ENCODE data around the gene PHF13. TPM values are rescaled to one million over a fixed set of nuclear protein-coding genes. Genes with fewer than 3 reads are reported as not detected.

PHF13 gene
- total RNA-seq, result 11.4 and 14.0 TPM in 2 replicates

DNA sequence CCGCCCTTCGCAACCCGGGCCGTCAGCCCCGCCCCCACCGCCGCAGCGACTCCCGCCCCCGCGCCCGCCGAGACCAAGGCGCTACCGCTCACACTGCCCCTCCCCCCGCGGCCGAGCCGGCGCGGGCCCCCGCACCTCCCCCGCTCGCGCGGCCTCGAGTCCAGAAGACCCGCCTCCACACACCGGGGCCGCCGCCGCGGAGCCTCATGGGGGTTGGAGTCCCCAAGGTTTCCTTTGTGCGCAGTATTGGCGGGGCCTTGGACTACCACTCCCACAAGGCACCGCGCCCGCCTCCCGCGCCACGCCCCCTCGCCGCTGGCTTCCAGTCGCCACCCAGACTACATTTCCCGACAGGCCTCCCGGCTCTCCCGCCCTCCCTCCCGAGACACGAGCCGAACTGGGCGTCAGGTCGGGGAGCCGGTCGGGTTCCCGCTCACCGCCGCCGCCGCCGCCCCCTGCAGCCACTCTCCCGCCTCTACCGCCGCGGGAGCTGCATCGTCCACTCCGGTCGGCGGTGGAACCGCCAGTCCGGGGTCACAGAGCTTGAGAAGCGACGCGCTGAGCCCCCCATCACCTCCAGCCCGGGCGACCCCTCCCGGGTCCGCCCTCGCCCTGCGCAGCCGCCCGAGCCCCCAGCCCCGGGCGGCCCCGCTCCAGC is at the start of gene PHF13:
Gene PHF13 (plus strand): TSS at position 371 of the 658 bp plus-strand sequence. CDS start 336 bp downstream, outside the sequence.

DNA sequence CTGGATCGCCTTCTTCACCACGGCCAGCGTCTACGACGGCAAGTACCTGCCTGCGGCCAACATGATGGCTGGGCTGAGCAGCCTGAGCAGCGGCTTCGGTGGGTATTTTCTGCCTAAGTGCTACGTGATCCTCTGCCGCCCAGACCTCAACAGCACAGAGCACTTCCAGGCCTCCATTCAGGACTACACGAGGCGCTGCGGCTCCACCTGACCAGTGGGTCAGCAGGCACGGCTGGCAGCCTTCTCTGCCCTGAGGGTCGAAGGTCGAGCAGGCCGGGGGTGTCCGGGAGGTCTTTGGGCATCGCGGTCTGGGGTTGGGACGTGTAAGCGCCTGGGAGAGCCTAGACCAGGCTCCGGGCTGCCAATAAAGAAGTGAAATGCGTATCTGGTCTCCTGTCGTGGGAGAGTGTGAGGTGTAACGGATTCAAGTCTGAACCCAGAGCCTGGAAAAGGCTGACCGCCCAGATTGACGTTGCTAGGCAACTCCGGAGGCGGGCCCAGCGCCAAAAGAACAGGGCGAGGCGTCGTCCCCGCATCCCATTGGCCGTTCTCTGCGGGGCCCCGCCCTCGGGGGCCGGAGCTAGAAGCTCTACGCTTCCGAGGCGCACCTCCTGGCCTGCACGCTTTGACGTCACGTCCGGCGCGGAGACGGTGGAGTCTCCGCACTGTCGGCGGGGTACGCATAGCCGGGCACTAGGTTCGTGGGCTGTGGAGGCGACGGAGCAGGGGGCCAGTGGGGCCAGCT is 34.0 kb upstream of the PHF13 start, which contains the start of gene ZBTB48:
Gene ZBTB48 (plus strand): TSS at position 621 of the 745 bp plus-strand sequence. CDS start 616 bp downstream, outside the sequence.

DNA sequence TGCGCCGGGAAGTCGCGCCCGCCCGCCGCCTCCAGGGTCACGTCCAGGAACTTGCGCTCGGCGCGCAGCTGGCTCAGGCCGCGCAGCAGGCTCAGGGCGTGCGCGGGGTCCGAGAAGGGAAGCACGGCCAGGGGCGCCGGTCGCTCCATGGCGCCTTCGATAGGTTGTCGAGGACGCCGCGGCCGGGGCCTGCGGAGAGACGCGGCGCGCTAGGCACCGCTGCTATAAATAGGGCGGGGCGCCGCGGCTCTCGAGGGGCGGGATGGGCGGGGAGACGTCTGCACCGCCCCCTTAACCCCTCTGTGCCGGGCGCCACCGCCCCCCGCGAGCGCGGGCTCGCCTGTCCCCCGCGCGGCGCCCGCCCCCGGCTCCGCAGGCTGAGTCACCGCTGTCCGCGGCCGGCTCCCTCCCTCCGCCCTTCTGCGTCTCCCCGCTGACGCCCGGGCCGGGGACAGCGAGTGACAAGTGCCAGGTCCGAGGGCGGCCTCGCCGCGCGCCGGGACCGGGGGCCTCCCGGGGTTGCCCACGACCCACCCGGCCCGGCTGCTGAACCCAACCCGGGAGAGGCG is 10.8 kb upstream of the PHF13 start, which contains the start of gene KLHL21:
Gene KLHL21 (minus strand): TSS at position 201 of the 569 bp plus-strand sequence. CDS start 52 bp downstream, at position 149.

DNA sequence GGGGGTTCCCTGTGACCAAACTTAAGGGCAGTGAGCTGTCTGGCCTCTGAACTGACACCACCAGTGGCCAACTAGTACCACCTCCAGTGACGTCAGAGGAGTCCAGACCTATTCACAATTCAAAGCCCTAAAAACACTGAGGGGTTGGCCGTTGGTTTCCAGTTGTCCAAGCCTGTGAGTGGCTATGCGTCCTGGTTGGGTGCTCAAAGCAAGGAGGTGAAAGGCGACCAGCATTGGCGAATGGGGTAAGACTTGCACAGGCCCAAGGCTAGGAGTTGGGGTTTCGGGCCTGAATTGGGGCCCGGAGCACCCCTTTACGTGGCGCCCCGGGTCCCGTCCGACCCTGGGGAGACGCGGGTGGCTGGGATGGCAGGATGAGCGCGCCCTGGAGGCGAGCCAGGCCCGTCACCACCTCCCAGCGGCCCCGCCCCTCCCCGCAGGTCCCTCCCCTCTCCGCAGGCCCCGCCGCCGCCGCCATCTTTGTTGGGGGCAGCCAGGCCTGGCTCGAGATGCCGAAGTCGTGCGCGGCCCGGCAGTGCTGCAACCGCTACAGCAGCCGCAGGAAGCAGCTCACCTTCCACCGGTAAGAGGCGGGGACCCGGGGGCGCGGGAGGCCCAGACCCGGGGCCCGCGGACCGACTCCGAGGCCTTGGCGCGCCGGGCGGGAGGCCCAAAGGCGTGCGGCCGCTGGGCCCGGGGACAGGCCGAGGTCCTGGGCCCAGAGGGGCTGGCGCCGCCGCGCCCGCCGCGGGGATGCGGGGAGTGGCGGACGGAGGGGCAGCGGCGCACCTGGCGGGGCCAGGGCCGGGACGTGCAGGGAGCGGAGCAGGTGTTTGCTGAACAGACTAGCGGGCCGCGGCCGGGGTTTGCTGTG is 11.4 kb downstream of the PHF13 start, which contains the start of gene THAP3:
Gene THAP3 (plus strand): TSS at position 159 of the 874 bp plus-strand sequence. CDS start 351 bp downstream, at position 510.

Other genes with a start within 250 kb of the PHF13 start
- 21.2 and 27.7 TPM in 2 replicates for gene ACOT7, start 220.0 kb upstream of the PHF13 start, total RNA-seq
- 31.7 and 33.1 TPM in 2 replicates for gene HES2, start 193.8 kb upstream of the PHF13 start, total RNA-seq
- 0.67 and 1.3 TPM in 2 replicates for gene ESPN, start 189.0 kb upstream of the PHF13 start, total RNA-seq
- 17.0 and 18.9 TPM in 2 replicates for gene TNFRSF25, start 147.6 kb upstream of the PHF13 start, total RNA-seq
- gene PLEKHG5, start 122.1 kb upstream of the PHF13 start, total RNA-seq, result 61.3 and 69.6 TPM in 2 replicates
- gene NOL9, start 59.2 kb upstream of the PHF13 start, total RNA-seq, result 38.5 and 41.1 TPM in 2 replicates
- gene TAS1R1, start 58.4 kb upstream of the PHF13 start, total RNA-seq, result not detected in 2 replicates
- 13.1 and 18.6 TPM in 2 replicates for gene ZBTB48, start 33.7 kb upstream of the PHF13 start, total RNA-seq
- 31.0 and 31.4 TPM in 2 replicates for gene KLHL21, start 10.9 kb upstream of the PHF13 start, total RNA-seq
- 11.6 and 13.7 TPM in 2 replicates for gene THAP3, start 11.1 kb downstream of the PHF13 start, total RNA-seq
- gene DNAJC11, start 88.1 kb downstream of the PHF13 start, total RNA-seq, result 42.1 and 45.4 TPM in 2 replicates
- 51.5 and 64.7 TPM in 2 replicates for gene CAMTA1, start 171.7 kb downstream of the PHF13 start, total RNA-seq